Neuronal stem cell (in vitro differentiated cells): ENCODE results near the gene C1orf50.
"Not testable (repeated sequence)": the region's sequence is repeated elsewhere in the genome, so short reads cannot be mapped to it uniquely, and the experiment has no call there.

ENCODE experiments used
- DNase-seq: peaks from one replicate; pipeline ENCODE4 v3.0.0-alpha.2; 2013; ENCODE audit warnings: low spot score
- H2AFZ ChIP-seq: one replicate; pipeline ENCODE4 v1.6.1; 2013; ENCODE audit warnings: mild to moderate bottlenecking, low read length, inconsistent platforms
- H2AK5ac ChIP-seq: 2 replicates; pipeline ENCODE4 v1.6.1; 2013; ENCODE audit warnings: low read depth, mild to moderate bottlenecking, inconsistent platforms, low read length, moderate library complexity, mixed read lengths
- H2BK120ac ChIP-seq: 2 replicates; pipeline ENCODE4 v1.6.1; 2013; ENCODE audit warnings: low read depth, mild to moderate bottlenecking, inconsistent platforms, low read length, moderate library complexity, mixed read lengths
- H2BK12ac ChIP-seq: one replicate; pipeline ENCODE4 v1.6.1; 2013; ENCODE audit warnings: low read length, inconsistent platforms
- H2BK15ac ChIP-seq: 2 replicates; pipeline ENCODE4 v1.6.1; 2013; ENCODE audit warnings: mild to moderate bottlenecking, low read length, inconsistent platforms, mixed read lengths
- H2BK5ac ChIP-seq: one replicate; pipeline ENCODE4 v1.6.1; 2013; ENCODE audit warnings: inconsistent platforms, mild to moderate bottlenecking, low read length, moderate library complexity
- H3K14ac ChIP-seq: one replicate; pipeline ENCODE4 v1.6.1; 2013; ENCODE audit warnings: low read length, inconsistent platforms
- H3K18ac ChIP-seq: 2 replicates; pipeline ENCODE4 v1.6.1; 2013; ENCODE audit warnings: low read length, inconsistent platforms
- H3K23ac ChIP-seq: 2 replicates; pipeline ENCODE4 v1.6.1; 2013; ENCODE audit warnings: low read depth, mild to moderate bottlenecking, mixed read lengths, low read length, inconsistent platforms; ENCODE audit not compliant: poor library complexity
- H3K27ac ChIP-seq: replicated peaks from 3 replicates; pipeline ENCODE4 v1.5.1; 2013; ENCODE audit warnings: low read length, inconsistent platforms
- H3K27me3 ChIP-seq, 3 experiments: 2 replicates each; pipeline ENCODE4 v1.6.1; 2013; ENCODE audit warnings: low read length in 3 of 3, mild to moderate bottlenecking in 2 of 3, inconsistent platforms in 1 of 3, low read depth in 1 of 3, mixed read lengths in 1 of 3, moderate library complexity in 1 of 3; ENCODE audit not compliant: control insufficient read depth in 3 of 3, insufficient read depth in 3 of 3
- H3K36me3 ChIP-seq, 2 donors: replicated peaks in 1 of 2; 2 replicates each; pipeline ENCODE4 v1.6.1; 2013; ENCODE audit warnings: low read length in 2 of 2; ENCODE audit not compliant: control insufficient read depth in 2 of 2, insufficient read depth in 2 of 2
- H3K4ac ChIP-seq: 2 replicates; pipeline ENCODE4 v1.6.1; 2013; ENCODE audit warnings: inconsistent platforms, mild to moderate bottlenecking, low read length, moderate library complexity
- H3K4me1 ChIP-seq, 2 donors: 1 replicate in 1 of 2; 2 replicates in 1 of 2; pipeline ENCODE4 v1.6.1; 2013; ENCODE audit warnings: low read length in 2 of 2, low read depth in 1 of 2; ENCODE audit not compliant: control insufficient read depth in 2 of 2, insufficient read depth in 1 of 2
- H3K4me2 ChIP-seq: one replicate; pipeline ENCODE4 v1.6.1; 2013; ENCODE audit warnings: mild to moderate bottlenecking, low read length, inconsistent platforms; ENCODE audit not compliant: insufficient read depth, poor library complexity, severe bottlenecking
- H3K4me3 ChIP-seq, 2 donors: 2 replicates each; pipeline ENCODE4 v1.5.1; 2013; ENCODE audit warnings: low read length in 2 of 2, mild to moderate bottlenecking in 2 of 2, inconsistent platforms in 1 of 2, moderate library complexity in 1 of 2
- H3K79me1 ChIP-seq: one replicate; pipeline ENCODE4 v1.6.1; 2013; ENCODE audit warnings: low read depth, mild to moderate bottlenecking, inconsistent platforms, low read length, moderate library complexity
- H3K9ac ChIP-seq: one replicate; pipeline ENCODE4 v1.6.1; 2013; ENCODE audit warnings: mild to moderate bottlenecking, low read depth, low read length, inconsistent platforms; ENCODE audit not compliant: poor library complexity
- H3K9me3 ChIP-seq, 2 donors: replicated peaks in 1 of 2; 2 replicates each; pipeline versions ENCODE3 to v1.6.1; 2013; ENCODE audit warnings: low read length in 2 of 2, mild to moderate bottlenecking in 2 of 2, inconsistent platforms in 1 of 2, low read depth in 1 of 2, mixed read lengths in 1 of 2, moderate library complexity in 1 of 2; ENCODE audit not compliant: control insufficient read depth in 2 of 2, insufficient read depth in 1 of 2
- H4K8ac ChIP-seq: one replicate; pipeline ENCODE4 v1.6.1; 2013; ENCODE audit warnings: low read depth, mild to moderate bottlenecking, inconsistent platforms, low read length, moderate library complexity
- H4K91ac ChIP-seq: one replicate; pipeline ENCODE4 v1.6.1; 2013; ENCODE audit warnings: low read length, low read depth, mild to moderate bottlenecking, inconsistent platforms; ENCODE audit not compliant: poor library complexity
- WGBS, 2 donors: extraction: QIAGEN DNeasy Blood & Tissue Kit; methylation state at CpG; one replicate each; pipeline ENCODE4 v1.1.7; 2013; ENCODE audit warnings: missing lambda C conversion rate in 2 of 2, mixed read lengths in 1 of 2; ENCODE audit not compliant: insufficient read length in 2 of 2, insufficient replicate concordance in 1 of 2; ENCODE audit errors: extremely low coverage in 2 of 2; 5-methylcytosine and 5-hydroxymethylcytosine counted together

Gene C1orf50

GRCh38 chr1:42807056-42807668, 40.1 kb downstream of the C1orf50 start:
- H3K9me3 ChIP-seq, result no peaks in the 10 kb centered on the region
- no peak overlapping the region for H3K4ac ChIP-seq
- no peak overlapping the region for H2BK15ac ChIP-seq
- no peak overlapping the region for H2AK5ac ChIP-seq
- no peak overlapping the region for H3K4me3 ChIP-seq
- H2AFZ ChIP-seq, result no peak overlapping the region
- H3K36me3 ChIP-seq, result peaks cover 7 to 41% of the 10 kb centered on the region in 2 donors
- no peak overlapping the region for H2BK12ac ChIP-seq
- H2BK120ac ChIP-seq, result no peak overlapping the region
- no peak overlapping the region for H3K27ac ChIP-seq
- H3K27me3 ChIP-seq, result no peaks in the 10 kb centered on the region
- H3K79me1 ChIP-seq, result peaks cover 1% of the 10 kb centered on the region
- H3K4me1 ChIP-seq, result no peaks in the 10 kb centered on the region
- H3K9ac ChIP-seq, result no peak overlapping the region
- no peak overlapping the region for H3K4me2 ChIP-seq
- H3K18ac ChIP-seq, result no peak overlapping the region
- no peak overlapping the region for H2BK5ac ChIP-seq
- no peak overlapping the region for H4K91ac ChIP-seq
- no peak overlapping the region for H4K8ac ChIP-seq
- no peak overlapping the region for H3K23ac ChIP-seq
- no peak overlapping the region for H3K14ac ChIP-seq
- DNase-seq, result no peak

- H3K14ac ChIP-seq, H4K8ac ChIP-seq, H3K23ac ChIP-seq, H2BK12ac ChIP-seq, H2BK120ac ChIP-seq, H3K4me3 ChIP-seq, H3K9me3 ChIP-seq, H3K18ac ChIP-seq, H3K4ac ChIP-seq, H3K79me1 ChIP-seq, H4K91ac ChIP-seq, H2AFZ ChIP-seq, H2BK15ac ChIP-seq, H3K4me2 ChIP-seq, H2BK5ac ChIP-seq, H3K4me1 ChIP-seq, H3K27me3 ChIP-seq, H3K27ac ChIP-seq, DNase-seq, H2AK5ac ChIP-seq, H3K9ac ChIP-seq: not testable (repeated sequence)
- no CpG with 5 or more reads among the region's 3 CpGs for WGBS, 2 donors
- H3K36me3 ChIP-seq, result peaks cover 0 to 20% of the 10 kb centered on the region in 2 donors
Observed at GRCh38 chr1:42814815-42815214, 47.8 kb downstream of the C1orf50 start.

- Histone ChIP-seq H3K27me3 (no peaks in the 10 kb centered on the region), H2BK12ac (no peak overlapping the region), H4K91ac (no peak overlapping the region), H3K27ac (peak overlapping the region; percentile 100), H3K4me3 (peak overlapping the region; percentile 74 to 79), H3K9me3 (no peaks in the 10 kb centered on the region), H2BK15ac (no peak overlapping the region), H4K8ac (no peak overlapping the region), H3K14ac (no peak overlapping the region), H3K79me1 (peaks cover 1% of the 10 kb centered on the region), H3K18ac (no peak overlapping the region), H3K9ac (peak overlapping the region; percentile 0), H3K4ac (no peak overlapping the region), H2BK5ac (no peak overlapping the region), H3K23ac (no peak overlapping the region), H2BK120ac (no peak overlapping the region), H2AFZ (peak overlapping the region; percentile 99), H3K36me3 (peaks cover 0 to 18% of the 10 kb centered on the region in 2 donors), H3K4me1 (peaks cover 3 to 6% of the 10 kb centered on the region in 2 donors), H2AK5ac (no peak overlapping the region), H3K4me2 (peak overlapping the region; percentile 71)
- no CpG with 5 or more reads among the region's 7 CpGs for WGBS, 2 donors
- DNase-seq, result peak; percentile 29
Observed at GRCh38 chr1:42815941-42816584, 49.0 kb downstream of the C1orf50 start.

- Histone ChIP-seq H3K79me1 (peaks cover 1% of the 10 kb centered on the region), H3K18ac (peak within 1 kb of the TSS; percentile 100), H3K4me2 (peak within 1 kb of the TSS; percentile 71), H3K27me3 (no peaks in the 10 kb centered on the region), H3K9ac (peak within 1 kb of the TSS; percentile 96), H4K91ac (no peak within 1 kb of the TSS), H2BK12ac (no peak within 1 kb of the TSS), H3K4me1 (peaks cover 3 to 6% of the 10 kb centered on the region in 2 donors), H3K27ac (peak within 1 kb of the TSS; percentile 100), H3K14ac (no peak within 1 kb of the TSS), H2AK5ac (peak within 1 kb of the TSS; percentile 41), H2BK5ac (peak within 1 kb of the TSS; percentile 90), H2BK120ac (no peak within 1 kb of the TSS), H3K36me3 (peaks cover 0 to 12% of the 10 kb centered on the region in 2 donors), H3K4ac (no peak within 1 kb of the TSS), H2BK15ac (no peak within 1 kb of the TSS), H4K8ac (no peak within 1 kb of the TSS), H3K9me3 (no peaks in the 10 kb centered on the region), H2AFZ (peak within 1 kb of the TSS; percentile 99), H3K23ac (peak within 1 kb of the TSS; percentile 26), H3K4me3 (peak within 1 kb of the TSS; percentile 74 to 85)
- WGBS, 2 donors, result no CpG with 5 or more reads among the region's 66 CpGs
- DNase-seq, result peak; percentile 94
Observed at GRCh38 chr1:42816585-42817439, 49.8 kb downstream of the C1orf50 start, which contains the start of the genes ERMAP and SVBP. Gene ERMAP, plus strand, starts transcription at chr1:42817122. Its CDS starts 13,327 bp downstream, at chr1:42830449. Gene SVBP, minus strand, starts transcription at chr1:42817397. Its CDS starts 853 bp downstream, at chr1:42816544.
